ENCODE results near the gene MRPL50. TPM values are rescaled to one million over a fixed set of nuclear protein-coding genes. Genes with fewer than 3 reads are reported as not detected.

MRPL50 gene
- total and polyA plus RNA-seq, 9 of the 15 experiments (the other 6 are each of a cell fraction or from before 2014, with no cell fraction given) = 17.5 to 107 (median 37.4) TPM

DNA sequence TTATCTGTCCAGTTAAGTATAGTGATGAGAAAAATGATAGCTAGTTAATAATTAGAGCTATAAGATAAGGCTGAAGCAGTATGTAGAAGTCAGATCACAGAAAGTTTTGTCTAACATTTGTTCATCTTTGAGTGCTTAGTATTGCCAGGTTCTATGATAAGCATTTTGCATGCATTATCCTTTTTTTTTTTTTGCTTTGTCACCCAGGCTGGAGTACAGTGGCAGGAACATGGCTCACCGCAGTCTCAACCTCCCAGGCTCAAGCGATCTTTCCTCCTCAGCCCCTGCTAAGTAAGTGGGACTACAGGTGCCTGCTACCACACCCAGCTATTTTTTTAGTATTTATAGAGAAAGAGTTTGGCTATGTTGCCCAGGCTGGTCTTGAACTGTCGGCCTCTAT is 31.1 kb downstream of the MRPL50 start:
- ChIA-PET POLR2A (no interaction called here), CTCF (ENCODE audit: low intra/inter-chr PET ratio) (no interaction called here)
- no peak overlapping the region; the same call in 1 of the 2 replicates for H3K4me2 ChIP-seq (ENCODE audit: insufficient read depth, low read length)
- 0% methylated on average over 3 of the region's 3 CpGs for WGBS (ENCODE audit: insufficient coverage, low coverage, missing lambda C conversion rate)
- DNase-seq (ENCODE audit: extremely low read depth in 1 of 4, low spot score in 3 of 4) = peak in 1 of 4 experiments; percentile 58
- intact Hi-C loops (cut with micrococcal nuclease) = no loop called here
- no peaks in the 10 kb centered on the region for H3K9me1 ChIP-seq (ENCODE audit: control insufficient read depth, insufficient read depth, low read length)
- no peaks in the 10 kb centered on the region for H3K9me3 ChIP-seq (replicated peaks; ENCODE audit: control insufficient read depth, insufficient read depth, low read depth, low read length)
- no peak overlapping the region for H3K4me3 ChIP-seq
- BruUV-seq (replicated peaks) = no TSS peak
- in situ Hi-C loops (cut with MboI) = no loop called here
- H3K36me3 ChIP-seq (ENCODE audit: control insufficient read depth, insufficient read depth, low read length) = no peaks in the 10 kb centered on the region
- H3K9ac ChIP-seq (ENCODE audit: insufficient read depth in 1 of 2, low read depth in 2 of 2, low read length in 2 of 2) = peak overlapping the region in 1 of 2 experiments; percentile 13; a peak in 1 of 4 replicates
- peaks cover 21 to 56% of the 10 kb centered on the region in 2 experiments for H3K4me1 ChIP-seq (replicated peaks in 1 of 2; ENCODE audit: control insufficient read depth in 2 of 2, insufficient read depth in 2 of 2, low read length in 2 of 2)
- peak; percentile 63 for ATAC-seq
- peak; percentile 51 for FAIRE-seq
- no peaks in the 10 kb centered on the region for H3K79me2 ChIP-seq (ENCODE audit: control insufficient read depth, insufficient read depth, low read length)
- no peaks in the 10 kb centered on the region for H3K27me3 ChIP-seq (ENCODE audit: control insufficient read depth in 2 of 2, insufficient read depth in 2 of 2, low read length in 2 of 2)
- peak overlapping the region; percentile 58 for H3K27ac ChIP-seq (ENCODE audit: extremely low read depth, low read depth, low read length)
- H4K20me1 ChIP-seq (replicated peaks; ENCODE audit: control insufficient read depth, insufficient read depth, low read length) = no peaks in the 10 kb centered on the region
- H2AFZ ChIP-seq (ENCODE audit: low read depth, low read length) = peak overlapping the region; percentile 60
- TF ChIP-seq NFXL1 (CRISPR knock-in tag; IDR thresholded peaks at IDR 0.05) = no peak
- TF ChIP-seq POLR2A (conservative IDR thresholded peaks at IDR 0.05) = no peak
- no peak for TF ChIP-seq NRF1 (conservative IDR thresholded peaks at IDR 0.05 in 1 of 2, IDR thresholded peaks at IDR 0.05 in 1 of 2)
- TF ChIP-seq SNIP1 (IDR thresholded peaks at IDR 0.05; ENCODE audit: low read depth) = no peak
- TF ChIP-seq IRF9 (tag; IDR thresholded peaks at IDR 0.05) = no peak
- no peak for TF ChIP-seq COPS2 (conservative IDR thresholded peaks at IDR 0.05)
- no peak for TF ChIP-seq NCOA4 (IDR thresholded peaks at IDR 0.05; ENCODE audit: partially characterized antibody)
- TF ChIP-seq CHD1 (IDR thresholded peaks at IDR 0.05; ENCODE audit: low read length) = no peak
- TF ChIP-seq EP400 (IDR thresholded peaks at IDR 0.05) = no peak; the same call in 1 of the 2 replicates
- peak; percentile 66 for TF ChIP-seq ZNF384 (IDR thresholded peaks at IDR 0.05; ENCODE audit: low read depth, low read length)
- TF ChIP-seq MYC (IDR thresholded peaks at IDR 0.05; ENCODE audit: low read depth, low read length) = no peak
- TF ChIP-seq MYC (CRISPR knock-in tag; IDR thresholded peaks at IDR 0.05; ENCODE audit: borderline replicate concordance, low read depth) = no peak
- no peak for TF ChIP-seq ZMIZ1 (IDR thresholded peaks at IDR 0.05; ENCODE audit: low read depth in 2 of 2, low read length in 2 of 2)
- TF ChIP-seq ARID1B (IDR thresholded peaks at IDR 0.05) = peak; percentile 36; the same call in 1 of the 2 replicates
- no peak for TF ChIP-seq CC2D1A (IDR thresholded peaks at IDR 0.05)
- TF ChIP-seq MLX (CRISPR knock-in tag; conservative IDR thresholded peaks at IDR 0.05) = no peak
- no peak for TF ChIP-seq POLR2H (tag; IDR thresholded peaks at IDR 0.05; ENCODE audit: low read depth)
- TF ChIP-seq ZNF24 (IDR thresholded peaks at IDR 0.05) = no peak
- TF ChIP-seq SMARCA4 (IDR thresholded peaks at IDR 0.05) = peak; percentile 47
- no peak for TF ChIP-seq PML (IDR thresholded peaks at IDR 0.05; ENCODE audit: low read length)
- TF ChIP-seq CREM (IDR thresholded peaks at IDR 0.05; ENCODE audit: low read depth) = no peak
- TF ChIP-seq ZNF551 (CRISPR knock-in tag; IDR thresholded peaks at IDR 0.05) = no peak
- TF ChIP-seq DACH1 (IDR thresholded peaks at IDR 0.05; ENCODE audit: partially characterized antibody) = peak; percentile 56

Data from K562 (cell line).